Measurements from ENCODE around the gene SH3RF1.

- TF ChIP-seq EZH2 (IDR thresholded peaks at IDR 0.05; ENCODE audit: borderline replicate concordance, low read depth, low read length, severe bottlenecking): no peak
- TF ChIP-seq, protein P1, sequence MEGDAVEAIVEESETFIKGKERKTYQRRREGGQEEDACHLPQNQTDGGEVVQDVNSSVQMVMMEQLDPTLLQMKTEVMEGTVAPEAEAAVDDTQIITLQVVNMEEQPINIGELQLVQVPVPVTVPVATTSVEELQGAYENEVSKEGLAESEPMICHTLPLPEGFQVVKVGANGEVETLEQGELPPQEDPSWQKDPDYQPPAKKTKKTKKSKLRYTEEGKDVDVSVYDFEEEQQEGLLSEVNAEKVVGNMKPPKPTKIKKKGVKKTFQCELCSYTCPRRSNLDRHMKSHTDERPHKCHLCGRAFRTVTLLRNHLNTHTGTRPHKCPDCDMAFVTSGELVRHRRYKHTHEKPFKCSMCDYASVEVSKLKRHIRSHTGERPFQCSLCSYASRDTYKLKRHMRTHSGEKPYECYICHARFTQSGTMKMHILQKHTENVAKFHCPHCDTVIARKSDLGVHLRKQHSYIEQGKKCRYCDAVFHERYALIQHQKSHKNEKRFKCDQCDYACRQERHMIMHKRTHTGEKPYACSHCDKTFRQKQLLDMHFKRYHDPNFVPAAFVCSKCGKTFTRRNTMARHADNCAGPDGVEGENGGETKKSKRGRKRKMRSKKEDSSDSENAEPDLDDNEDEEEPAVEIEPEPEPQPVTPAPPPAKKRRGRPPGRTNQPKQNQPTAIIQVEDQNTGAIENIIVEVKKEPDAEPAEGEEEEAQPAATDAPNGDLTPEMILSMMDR (IDR thresholded peaks at IDR 0.05; ENCODE audit: borderline replicate concordance, extremely low read depth, low read length, poor library complexity, severe bottlenecking): peak; percentile 17
Measured at GRCh38 chr4:169269916-169270809, 593 bp downstream of the SH3RF1 start.

Measured in DND-41 (cell line).